GM18907 (cell line): ENCODE measurements around the gene RPL18.
"Not testable (repeated sequence)": the region's sequence is repeated elsewhere in the genome, so short reads cannot be mapped to it uniquely, and the experiment has no call there.

Source experiments
- ATAC-seq: cut with Tn5 transposase; IDR thresholded peaks from one replicate; pipeline ENCODE4 v1.9.1; 2021; ENCODE audit warnings: mild to moderate bottlenecking, moderate library complexity; ENCODE audit not compliant: unreplicated experiment

RPL18 gene

GRCh38 chr19:48595171-48595570, 23.8 kb downstream of the RPL18 start:
- no peak for ATAC-seq

- ATAC-seq, result no peak
Measured at GRCh38 chr19:48591021-48591420, 28.0 kb downstream of the RPL18 start.

- no peak for ATAC-seq
Measured at GRCh38 chr19:48588670-48589401, 30.1 kb downstream of the RPL18 start.

- ATAC-seq, result no peak
Measured at GRCh38 chr19:48587387-48587786, 31.6 kb downstream of the RPL18 start.

GRCh38 chr19:48582168-48582567, 36.8 kb downstream of the RPL18 start:
- no peak for ATAC-seq

- ATAC-seq, result no peak
Measured at GRCh38 chr19:48578891-48579290, 40.1 kb downstream of the RPL18 start.

- not testable (repeated sequence) for ATAC-seq
Measured at GRCh38 chr19:48577908-48578307, 41.1 kb downstream of the RPL18 start.

- no peak for ATAC-seq
Measured at GRCh38 chr19:48575931-48576622, 42.9 kb downstream of the RPL18 start.

GRCh38 chr19:48573163-48573505, 45.8 kb downstream of the RPL18 start:
- ATAC-seq, result no peak

- ATAC-seq, result no peak
Measured at GRCh38 chr19:48571378-48572162, 47.4 kb downstream of the RPL18 start.

GRCh38 chr19:48569814-48570213, 49.2 kb downstream of the RPL18 start:
- no peak for ATAC-seq

- ATAC-seq, result no peak
Measured at GRCh38 chr19:48568345-48568886, 50.6 kb downstream of the RPL18 start.
